ENCODE data around the gene ARSG. TPM values are rescaled to one million over a fixed set of nuclear protein-coding genes. Genes with fewer than 3 reads are reported as not detected.
A peak's percentile ranks its signal among the peaks of the same experiment; 100 is the strongest.

ARSG gene
- total and polyA plus RNA-seq, 4 donors, result 1.5 to 5.4 (median 2.3) TPM

GRCh38 chr17:68417317-68417716, 126.0 kb downstream of the ARSG start (continued):
- TF ChIP-seq HNF4A (conservative IDR thresholded peaks at IDR 0.05), result no peak

DNA sequence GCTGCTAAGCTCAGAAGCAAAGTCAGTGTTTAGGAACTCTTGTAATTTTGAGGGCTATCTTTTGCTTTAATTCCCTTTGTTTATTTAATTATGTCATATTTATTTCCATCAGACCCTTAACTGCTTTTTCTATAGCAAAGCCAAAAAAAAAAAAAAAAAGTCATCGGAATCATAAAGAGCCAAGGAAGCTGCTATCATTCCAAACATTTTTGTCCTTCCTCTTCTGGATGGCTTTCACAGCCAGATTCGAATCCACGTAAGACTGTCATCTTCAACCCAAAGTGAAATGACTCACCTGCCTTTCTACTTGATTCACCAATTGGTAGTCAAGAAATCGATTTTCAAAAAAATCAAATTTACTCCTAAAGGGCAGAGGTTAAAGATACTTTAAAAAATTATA, 127.6 kb downstream of the ARSG start:
- Histone ChIP-seq H3K9me3 (ENCODE audit: control insufficient read depth in 4 of 4, low read length in 3 of 4) (no peaks in the 10 kb centered on the region), H3K4me1 (ENCODE audit: control insufficient read depth in 4 of 4, insufficient read depth in 4 of 4, low read length in 3 of 4) (peaks cover 0 to 1% (median 0%) of the 10 kb centered on the region in 4 donors), H3K36me3 (ENCODE audit: control insufficient read depth in 4 of 4, insufficient read depth in 3 of 4, low read depth in 1 of 4, low read length in 3 of 4) (peaks cover 0 to 22% (median 3%) of the 10 kb centered on the region in 4 donors), H3K27me3 (ENCODE audit: control insufficient read depth in 4 of 4, insufficient read depth in 4 of 4, low read length in 3 of 4) (no peaks in the 10 kb centered on the region), H3K4me3 (ENCODE audit: low read depth in 1 of 3, low read length in 3 of 3) (no peak overlapping the region), H3K9ac (ENCODE audit: low read depth in 1 of 2, low read length in 2 of 2) (peak overlapping the region in 1 of 2 donors; percentile 13), H3K27ac (ENCODE audit: low read depth in 1 of 2, low read length in 2 of 2) (no peak overlapping the region)
- 81% methylated on average over 4 of the region's 4 CpGs for WGBS
- no peak for DNase-seq (ENCODE audit: low spot score)
- TF ChIP-seq NR2F2 (IDR thresholded peaks at IDR 0.05) (no peak), EGR1 (IDR thresholded peaks at IDR 0.05; ENCODE audit: low read depth in 2 of 2) (no peak), RXRA (IDR thresholded peaks at IDR 0.05) (no peak), MAX (IDR thresholded peaks at IDR 0.05) (no peak), FOXA2 (IDR thresholded peaks at IDR 0.05) (no peak), ZBTB33 (IDR thresholded peaks at IDR 0.05) (no peak), JUND (IDR thresholded peaks at IDR 0.05) (no peak), TAF1 (conservative IDR thresholded peaks at IDR 0.05) (no peak), CTCF (IDR thresholded peaks at IDR 0.05; ENCODE audit: low read depth, low read length, missing input control) (no peak), YY1 (IDR thresholded peaks at IDR 0.05) (no peak), HNF4G (IDR thresholded peaks at IDR 0.05) (no peak), HNF4A (conservative IDR thresholded peaks at IDR 0.05) (no peak), RAD21 (IDR thresholded peaks at IDR 0.05) (no peak), GABPA (IDR thresholded peaks at IDR 0.05 in 1 of 2, conservative IDR thresholded peaks at IDR 0.05 in 1 of 2) (no peak), SP1 (IDR thresholded peaks at IDR 0.05) (no peak), FOXA1 (IDR thresholded peaks at IDR 0.05) (no peak)
- TF ChIP-seq, protein P1, sequence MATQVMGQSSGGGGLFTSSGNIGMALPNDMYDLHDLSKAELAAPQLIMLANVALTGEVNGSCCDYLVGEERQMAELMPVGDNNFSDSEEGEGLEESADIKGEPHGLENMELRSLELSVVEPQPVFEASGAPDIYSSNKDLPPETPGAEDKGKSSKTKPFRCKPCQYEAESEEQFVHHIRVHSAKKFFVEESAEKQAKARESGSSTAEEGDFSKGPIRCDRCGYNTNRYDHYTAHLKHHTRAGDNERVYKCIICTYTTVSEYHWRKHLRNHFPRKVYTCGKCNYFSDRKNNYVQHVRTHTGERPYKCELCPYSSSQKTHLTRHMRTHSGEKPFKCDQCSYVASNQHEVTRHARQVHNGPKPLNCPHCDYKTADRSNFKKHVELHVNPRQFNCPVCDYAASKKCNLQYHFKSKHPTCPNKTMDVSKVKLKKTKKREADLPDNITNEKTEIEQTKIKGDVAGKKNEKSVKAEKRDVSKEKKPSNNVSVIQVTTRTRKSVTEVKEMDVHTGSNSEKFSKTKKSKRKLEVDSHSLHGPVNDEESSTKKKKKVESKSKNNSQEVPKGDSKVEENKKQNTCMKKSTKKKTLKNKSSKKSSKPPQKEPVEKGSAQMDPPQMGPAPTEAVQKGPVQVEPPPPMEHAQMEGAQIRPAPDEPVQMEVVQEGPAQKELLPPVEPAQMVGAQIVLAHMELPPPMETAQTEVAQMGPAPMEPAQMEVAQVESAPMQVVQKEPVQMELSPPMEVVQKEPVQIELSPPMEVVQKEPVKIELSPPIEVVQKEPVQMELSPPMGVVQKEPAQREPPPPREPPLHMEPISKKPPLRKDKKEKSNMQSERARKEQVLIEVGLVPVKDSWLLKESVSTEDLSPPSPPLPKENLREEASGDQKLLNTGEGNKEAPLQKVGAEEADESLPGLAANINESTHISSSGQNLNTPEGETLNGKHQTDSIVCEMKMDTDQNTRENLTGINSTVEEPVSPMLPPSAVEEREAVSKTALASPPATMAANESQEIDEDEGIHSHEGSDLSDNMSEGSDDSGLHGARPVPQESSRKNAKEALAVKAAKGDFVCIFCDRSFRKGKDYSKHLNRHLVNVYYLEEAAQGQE (IDR thresholded peaks at IDR 0.05), result no peak
- TF ChIP-seq, protein P2, sequence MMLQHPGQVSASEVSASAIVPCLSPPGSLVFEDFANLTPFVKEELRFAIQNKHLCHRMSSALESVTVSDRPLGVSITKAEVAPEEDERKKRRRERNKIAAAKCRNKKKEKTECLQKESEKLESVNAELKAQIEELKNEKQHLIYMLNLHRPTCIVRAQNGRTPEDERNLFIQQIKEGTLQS (IDR thresholded peaks at IDR 0.05), result no peak
